GM04503 (cell line): ENCODE measurements around the gene C3orf52.
"Not testable (repeated sequence)": the region's sequence is repeated elsewhere in the genome, so short reads cannot be mapped to it uniquely, and the experiment has no call there.

Source experiments
- DNase-seq: peaks from one replicate; pipeline ENCODE4 v3.0.0-alpha.2; 2012; ENCODE audit warnings: low read depth

The C3orf52 gene, protein sequence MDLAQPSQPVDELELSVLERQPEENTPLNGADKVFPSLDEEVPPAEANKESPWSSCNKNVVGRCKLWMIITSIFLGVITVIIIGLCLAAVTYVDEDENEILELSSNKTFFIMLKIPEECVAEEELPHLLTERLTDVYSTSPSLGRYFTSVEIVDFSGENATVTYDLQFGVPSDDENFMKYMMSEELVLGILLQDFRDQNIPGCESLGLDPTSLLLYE

DNA sequence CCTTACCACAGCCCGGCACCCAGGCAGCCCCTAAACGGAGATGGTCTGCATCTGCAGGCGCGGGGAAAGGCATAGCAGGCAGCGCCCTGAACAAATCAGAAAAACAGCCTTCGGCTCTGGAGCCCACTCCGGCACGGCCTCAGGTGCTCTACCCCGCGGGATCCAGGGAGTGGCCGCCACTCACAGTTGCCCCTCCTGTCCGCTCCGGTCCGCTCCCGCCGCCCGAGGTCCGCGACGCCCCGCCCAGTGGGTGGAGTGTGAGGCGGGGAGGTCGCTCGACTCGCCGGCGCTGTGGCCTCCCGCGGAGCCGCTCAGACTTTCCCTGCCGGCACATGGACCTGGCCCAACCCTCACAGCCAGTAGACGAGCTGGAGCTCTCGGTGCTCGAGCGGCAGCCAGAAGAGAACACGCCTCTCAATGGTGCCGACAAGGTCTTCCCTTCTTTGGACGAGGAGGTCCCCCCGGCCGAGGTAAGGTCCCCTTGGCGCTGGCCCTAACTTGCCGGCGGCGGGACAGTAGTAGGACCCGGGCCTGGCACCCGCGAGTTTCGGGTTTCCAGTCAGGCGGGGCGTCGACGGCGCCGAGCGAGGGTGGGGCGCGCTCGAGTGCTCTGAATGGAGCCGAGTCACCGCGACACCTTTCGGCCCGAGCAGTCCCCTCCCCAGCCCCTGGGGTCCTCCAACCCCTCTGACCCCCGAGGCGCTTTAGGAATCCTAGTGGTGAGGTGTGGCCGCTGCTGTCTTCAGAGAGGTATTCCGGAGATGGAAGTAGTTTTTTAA, at the start of gene C3orf52:
TSS of gene C3orf52 (plus strand) at position 314 of the 779 bp plus-strand sequence. CDS start at position 333, 19 bp downstream.
- no peak for DNase-seq

DNA sequence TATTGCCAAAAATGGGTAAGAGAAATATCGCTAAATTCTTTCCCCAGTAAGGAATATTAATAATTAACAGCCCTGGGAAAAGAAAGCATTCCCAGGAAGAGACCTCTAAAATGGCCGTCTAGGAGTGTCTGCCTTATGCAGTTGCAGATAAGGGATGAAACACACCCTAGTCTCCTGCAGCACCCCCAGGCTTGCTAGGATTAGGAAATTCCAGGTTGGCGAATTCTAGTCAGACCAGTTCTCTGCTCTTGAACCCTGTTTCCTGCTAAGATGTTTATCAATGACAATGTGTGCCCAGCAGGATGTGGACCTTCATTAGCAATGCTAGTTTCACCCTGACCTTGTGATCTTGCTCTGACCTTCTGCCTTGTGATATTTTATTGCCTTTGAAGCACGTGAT, 49.0 kb upstream of the C3orf52 start:
- not testable (repeated sequence) for DNase-seq

DNA sequence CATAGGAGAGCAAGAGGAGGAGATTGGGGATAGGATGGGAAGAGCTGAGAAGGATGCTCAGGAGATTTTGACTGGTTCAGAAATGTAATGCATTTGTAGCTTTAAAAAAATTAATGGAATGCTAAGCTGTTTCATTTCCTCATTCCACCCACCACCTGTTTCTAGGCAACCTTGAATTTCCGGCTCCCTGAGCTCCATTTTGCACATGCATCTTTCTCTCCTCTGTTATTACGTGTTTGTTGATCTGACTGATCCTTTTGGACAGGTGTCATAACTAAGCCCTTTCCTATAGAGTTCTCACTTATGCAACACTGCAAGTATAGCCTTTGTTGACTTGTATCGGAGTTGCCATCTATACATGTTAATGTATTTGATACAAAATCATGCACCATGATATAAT, 47.3 kb upstream of the C3orf52 start:
- no peak for DNase-seq

DNA sequence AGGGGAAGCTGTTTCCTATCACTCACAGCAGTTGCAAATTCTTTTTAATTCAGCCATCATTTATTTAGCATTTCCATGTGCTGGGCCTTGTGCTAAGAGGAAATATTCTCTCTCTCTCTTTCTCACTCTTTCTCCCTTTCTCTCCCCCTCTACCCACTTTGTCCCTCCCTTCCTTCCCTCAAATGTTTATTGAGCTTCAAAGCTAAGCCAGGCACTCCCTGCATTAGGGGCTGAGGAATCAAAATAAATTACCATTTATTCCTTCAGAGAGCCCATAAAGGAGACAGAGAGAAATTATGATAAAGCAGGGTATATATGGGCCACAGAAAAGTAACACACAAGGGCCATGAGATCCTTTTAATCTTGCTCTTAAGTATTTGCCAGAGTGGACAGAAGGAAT, 44.9 kb upstream of the C3orf52 start:
- no peak for DNase-seq

DNA sequence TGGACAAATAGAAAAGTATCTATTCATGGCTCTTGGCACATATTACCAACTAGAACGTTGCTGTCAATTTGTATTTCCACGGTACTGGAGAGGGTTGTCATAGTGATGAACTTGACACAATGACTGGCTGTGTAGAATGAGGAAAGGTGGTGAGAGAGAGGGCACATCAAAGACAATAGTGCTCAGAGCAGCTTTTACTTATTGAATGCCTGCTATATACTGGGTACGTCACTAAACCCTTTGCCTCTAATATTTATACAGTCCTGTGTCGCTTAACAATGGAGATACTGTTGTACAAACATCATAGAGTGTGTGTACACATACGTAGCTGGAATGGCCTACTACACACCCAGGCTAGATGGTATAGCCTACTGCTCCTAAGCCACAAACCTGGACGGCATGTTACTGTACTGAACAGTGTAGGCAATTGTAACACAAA, 43.3 kb upstream of the C3orf52 start:
- DNase-seq: no peak

DNA sequence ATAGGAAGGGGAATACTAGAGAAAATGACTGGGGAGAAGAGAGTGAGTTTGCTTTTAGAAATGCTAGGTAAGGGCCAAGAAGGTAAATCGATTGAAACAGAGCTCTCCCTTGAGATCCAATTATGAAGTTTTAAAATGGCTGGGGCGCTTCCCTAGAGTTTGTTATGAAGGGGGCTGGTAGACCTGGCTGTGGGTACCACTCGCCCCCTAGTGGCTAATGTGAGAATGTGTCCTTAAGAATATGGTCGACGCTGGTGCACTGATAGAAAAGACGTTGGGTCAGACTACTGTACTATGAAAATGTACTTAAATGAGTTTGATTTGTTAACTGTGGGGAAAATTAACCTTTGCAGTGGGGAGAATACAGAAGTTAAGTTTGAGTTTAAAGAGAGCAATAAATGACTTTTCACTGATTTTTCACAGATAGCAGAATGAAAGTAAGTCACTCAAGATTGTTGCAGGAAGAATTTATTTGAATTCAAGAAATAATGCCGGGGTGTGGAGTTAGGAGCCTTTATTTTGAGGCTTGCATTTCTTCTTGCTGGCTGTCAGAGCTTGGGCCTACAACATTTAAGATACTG, 42.5 kb upstream of the C3orf52 start:
- no peak for DNase-seq

DNA sequence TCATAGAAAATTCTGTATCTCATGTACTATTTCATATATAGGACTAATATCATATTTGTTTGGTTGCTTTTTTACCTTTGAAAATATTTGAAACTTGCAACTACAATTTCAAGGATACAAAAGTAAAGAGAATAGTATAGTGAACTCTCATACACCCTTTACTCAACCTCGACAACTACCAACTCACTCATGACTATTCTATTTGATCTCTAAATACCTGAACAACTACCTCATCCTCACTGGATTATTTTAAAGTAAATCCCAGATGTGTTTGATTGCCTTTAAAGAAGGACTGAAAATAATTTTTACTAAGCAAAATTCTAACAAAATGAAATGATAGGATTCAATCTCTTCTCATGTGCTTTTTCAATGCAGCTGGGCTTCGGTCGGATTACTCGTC, 39.6 kb upstream of the C3orf52 start:
- no peak for DNase-seq

DNA sequence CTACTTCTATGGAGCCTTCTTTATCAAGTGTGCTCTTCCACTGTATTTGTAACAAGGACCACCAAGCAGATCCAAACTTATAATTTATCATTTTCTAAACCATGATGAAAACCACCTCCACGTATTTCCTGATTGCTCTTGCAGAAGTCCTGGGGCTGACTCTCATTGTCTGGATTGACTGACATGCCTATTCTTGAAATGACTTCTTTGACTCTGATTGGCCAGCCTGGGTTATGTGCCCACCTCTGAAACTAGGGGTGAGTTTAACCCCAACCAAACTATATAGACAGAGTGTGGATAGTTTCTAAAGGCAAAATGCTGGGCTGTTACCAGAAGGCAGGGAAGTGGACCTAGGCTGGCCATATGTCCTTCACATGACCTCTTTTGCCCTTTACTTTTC, 38.9 kb upstream of the C3orf52 start:
- no peak for DNase-seq

DNA sequence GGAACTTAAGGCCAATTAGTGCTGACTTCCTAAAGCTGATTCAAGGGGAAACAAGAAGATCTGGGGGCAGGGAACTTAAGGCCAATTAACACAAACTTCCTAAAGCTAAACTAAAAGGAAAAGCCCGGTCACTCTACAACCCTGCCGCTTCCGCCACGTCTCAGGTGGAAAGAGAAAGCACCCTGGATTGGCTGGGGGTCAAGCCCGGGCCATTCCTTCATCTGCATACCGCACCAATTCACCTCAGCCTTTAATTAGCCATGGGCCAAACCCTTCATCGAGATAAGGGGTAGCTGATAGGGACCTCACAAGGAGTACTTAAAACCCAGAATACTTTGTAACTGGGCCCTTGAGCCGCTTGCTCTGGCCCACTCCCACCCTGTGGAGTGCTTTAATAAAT, 37.3 kb upstream of the C3orf52 start:
- no peak for DNase-seq

DNA sequence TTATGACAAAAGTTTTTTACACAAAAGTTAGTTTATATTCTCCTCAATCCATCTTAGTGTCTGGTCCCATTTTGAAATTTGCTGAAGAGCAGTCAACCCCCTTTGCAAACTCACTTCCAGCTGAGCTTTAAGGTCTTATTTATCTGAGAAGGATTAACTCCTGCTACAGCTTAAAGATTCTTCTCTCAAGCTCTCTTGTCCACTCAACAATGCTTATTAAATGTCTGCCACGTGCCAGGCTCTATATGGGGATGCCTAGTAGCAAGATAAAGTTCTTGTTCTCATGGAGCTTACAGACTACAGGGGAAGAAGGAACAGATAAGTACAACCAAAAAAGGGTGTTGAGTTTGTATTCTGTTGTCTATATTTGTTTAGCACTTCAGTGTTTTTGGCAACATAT, 33.0 kb upstream of the C3orf52 start:
- DNase-seq: no peak

DNA sequence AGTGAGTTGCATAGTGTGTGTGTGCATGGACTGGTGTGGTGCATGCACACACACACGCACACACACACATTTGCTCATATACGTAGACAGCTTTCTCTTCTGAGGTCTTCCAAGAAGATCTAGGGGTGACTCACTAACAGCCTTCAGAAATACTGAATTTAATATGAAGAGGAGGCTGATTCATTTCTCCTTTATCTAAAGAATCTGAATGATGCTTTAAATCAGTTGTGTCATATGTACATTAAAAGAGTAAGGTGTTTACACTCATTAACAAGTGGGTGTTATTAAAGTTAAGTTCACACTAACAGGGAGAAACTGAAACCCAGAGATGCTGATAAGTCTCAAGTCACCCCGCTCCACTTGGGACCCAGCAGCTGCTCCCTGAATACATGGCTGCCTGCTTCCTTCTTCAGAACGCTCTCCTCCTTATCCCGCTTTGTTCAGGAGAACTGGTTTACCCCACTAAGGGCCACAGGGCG, 29.7 kb upstream of the C3orf52 start:
- peak; percentile 18 for DNase-seq

DNA sequence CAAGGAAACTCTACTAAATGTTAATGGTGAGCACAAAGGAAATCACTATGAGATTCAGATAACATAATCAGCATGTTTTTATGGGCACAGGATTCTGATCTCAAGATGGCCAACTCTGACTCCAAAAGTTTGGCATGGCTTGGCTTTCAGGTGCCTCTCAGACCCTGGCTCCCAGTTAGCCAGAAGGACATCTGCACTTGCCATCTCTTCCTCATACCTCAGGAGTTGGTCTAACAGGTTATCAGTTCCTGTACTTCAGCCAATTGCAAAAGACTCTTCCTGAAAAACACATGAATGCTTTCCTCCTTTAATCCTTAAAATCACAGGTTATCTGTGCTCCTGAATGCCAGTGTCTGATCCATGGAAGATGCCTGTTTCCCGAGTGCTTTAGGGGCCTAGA, 26.7 kb upstream of the C3orf52 start:
- no peak for DNase-seq

DNA sequence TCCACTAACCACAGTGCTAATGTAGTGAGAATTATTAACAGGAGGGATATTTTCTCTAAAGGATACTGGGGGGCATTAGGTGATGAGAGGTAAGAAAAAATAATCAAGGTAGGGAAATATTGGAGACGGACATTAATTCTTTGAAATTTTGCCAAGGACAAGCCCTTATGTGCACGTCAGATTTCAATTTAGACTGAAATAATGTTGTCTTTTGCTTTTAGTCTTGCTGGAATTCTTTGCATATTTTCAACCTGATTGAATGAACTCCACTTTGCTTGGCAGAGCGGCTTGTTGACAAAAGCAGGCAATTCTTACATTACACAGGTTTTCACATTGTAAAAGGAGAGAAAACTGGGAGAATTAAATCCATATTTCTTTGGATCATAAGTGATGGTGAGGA, 25.0 kb upstream of the C3orf52 start:
- no peak for DNase-seq

DNA sequence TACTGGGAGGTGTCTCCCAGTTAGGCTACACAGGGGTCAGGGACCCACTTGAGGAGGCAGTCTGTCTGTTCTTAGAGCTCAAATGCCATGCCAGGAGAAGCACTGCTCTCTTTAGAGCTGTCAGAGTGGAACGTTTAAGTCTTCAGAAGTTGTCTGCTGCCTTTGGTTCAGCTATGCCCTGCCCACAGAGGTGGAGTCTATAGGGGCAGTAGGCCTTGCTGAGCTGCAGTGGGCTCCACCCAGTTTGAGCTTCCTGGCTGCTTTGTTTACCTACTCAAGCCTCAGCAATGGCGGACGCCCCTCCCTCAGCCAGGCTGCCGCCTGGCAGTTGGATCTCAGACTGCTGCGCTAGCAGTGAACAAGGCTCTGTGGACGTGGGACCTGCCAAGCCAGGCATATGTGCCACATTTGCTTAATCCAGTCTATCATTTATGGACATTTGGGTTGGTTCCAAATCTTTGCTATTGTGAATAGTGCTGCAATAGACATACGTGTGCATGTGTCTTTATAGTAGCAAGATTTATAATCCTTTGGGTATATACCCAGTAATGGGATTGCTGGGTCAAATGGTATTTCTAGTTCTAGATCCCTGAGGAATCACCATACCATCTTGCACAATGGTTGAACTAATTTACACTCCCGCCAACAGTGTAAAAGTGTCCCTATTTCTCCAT, 13.7 kb upstream of the C3orf52 start:
- not testable (repeated sequence) for DNase-seq

DNA sequence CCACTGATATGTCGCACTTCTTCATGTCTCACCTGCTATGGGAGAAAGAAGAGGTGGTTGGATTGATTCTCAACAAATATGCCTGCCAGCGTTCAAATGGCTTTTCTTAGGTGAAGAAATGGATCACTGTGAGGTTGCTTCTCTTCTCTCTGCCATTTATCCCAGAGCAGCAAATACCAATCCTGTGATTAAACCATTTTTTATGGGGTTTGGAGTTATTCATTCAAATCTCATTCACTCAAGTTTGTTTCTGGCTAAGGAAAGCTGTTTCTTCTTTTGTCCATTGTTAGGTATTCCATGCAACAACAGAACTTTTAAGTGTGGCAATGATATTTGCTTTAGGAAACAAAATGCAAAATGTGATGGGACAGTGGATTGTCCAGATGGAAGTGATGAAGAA, 12.2 kb upstream of the C3orf52 start:
- no peak for DNase-seq

DNA sequence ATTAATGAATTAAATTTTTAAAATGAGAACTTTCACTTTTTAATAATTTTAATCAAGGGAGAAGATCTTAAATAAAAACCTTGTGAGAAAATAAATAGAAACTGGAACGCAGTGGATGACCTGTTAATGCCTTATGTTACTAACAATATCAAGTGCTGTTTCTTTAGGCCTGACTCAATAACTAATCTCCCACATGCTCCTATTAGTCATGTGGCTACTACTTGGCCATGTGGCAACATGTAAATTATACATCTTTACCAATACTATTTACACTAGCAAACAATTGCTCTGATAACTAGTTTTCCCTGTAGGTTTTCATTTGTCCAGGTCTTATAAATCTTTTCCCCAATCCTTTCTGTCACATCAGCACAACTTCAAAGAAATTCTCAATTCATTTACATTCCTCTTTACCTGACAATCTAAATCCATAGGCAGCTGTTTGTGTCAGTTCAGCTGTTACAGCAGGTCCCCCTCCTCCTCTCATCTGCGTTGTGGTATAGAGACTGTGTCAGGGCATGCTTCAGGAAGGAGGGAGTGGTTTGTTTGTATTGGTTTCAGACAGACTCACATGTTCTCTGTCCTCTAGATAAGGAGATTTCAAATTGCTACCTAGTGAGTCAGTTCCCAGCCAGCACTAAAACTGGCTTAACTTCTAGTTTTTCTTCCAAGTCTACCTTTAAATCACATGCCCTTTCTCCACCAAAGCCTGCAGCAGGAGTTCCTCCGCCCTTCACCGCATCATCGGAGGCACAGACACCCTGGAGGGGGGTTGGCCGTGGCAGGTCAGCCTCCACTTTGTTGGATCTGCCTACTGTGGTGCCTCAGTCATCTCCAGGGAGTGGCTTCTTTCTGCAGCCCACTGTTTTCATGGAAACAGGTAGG, 11.3 kb upstream of the C3orf52 start:
- DNase-seq: peak; percentile 78

DNA sequence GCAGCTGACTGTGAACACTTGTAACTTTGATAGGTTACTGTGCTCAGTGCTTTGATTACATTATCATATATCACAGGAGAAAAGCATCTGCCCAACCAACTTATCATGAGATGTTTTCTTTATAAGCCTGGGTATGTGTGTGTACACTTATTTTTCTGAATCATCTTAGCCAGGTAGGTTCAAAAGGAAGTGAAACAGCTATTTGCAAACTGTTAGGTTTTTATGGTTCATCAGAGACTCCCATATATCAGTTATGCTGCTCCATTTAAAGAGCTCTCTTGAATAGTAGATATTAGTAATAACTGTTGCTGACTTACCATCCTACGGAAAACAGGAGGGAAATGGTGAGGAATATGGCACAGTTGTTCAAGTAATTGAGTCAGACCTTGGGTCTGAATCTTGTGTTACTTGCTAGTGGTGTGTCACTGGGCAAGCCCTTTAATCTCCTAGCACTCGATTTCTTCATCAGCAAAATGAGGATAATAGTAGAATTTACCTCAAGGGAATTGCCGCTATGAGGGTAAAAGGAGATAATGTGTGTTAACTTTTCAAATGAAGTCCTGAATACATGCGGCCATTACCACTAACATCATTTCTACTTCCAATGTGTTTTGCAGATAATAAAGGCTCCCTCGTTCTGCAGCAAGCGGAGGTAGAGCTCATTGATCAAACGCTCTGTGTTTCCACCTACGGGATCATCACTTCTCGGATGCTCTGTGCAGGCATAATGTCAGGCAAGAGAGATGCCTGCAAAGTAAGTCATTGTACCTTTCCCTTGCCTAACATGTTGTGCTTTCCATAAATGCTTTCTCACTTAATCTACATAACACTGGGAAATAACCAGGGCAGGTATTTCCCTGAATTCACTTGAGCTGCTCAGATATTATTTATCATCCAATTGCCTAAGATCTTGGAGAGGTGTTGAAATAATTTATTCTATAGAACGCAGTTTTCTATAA, 7.8 kb upstream of the C3orf52 start:
- no peak for DNase-seq

DNA sequence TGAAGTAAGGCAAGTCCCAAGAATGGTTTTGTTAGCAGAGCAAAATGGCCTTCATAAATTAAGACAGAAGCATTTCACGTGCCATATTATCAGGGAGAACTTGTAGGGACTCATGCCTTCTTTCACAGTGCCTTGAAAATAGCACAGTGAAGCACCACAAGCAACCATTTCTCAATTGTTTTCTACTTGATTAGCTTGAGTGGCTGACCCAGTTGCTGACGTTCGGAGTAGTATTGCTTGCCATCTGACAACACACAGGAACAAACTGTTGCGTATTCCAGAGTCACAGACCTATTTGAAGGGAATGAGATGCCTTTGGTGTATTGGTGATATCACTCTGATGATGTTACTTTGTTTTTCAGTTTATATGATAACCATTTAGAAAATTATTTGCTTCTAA, 3.0 kb upstream of the C3orf52 start:
- DNase-seq: no peak

DNA sequence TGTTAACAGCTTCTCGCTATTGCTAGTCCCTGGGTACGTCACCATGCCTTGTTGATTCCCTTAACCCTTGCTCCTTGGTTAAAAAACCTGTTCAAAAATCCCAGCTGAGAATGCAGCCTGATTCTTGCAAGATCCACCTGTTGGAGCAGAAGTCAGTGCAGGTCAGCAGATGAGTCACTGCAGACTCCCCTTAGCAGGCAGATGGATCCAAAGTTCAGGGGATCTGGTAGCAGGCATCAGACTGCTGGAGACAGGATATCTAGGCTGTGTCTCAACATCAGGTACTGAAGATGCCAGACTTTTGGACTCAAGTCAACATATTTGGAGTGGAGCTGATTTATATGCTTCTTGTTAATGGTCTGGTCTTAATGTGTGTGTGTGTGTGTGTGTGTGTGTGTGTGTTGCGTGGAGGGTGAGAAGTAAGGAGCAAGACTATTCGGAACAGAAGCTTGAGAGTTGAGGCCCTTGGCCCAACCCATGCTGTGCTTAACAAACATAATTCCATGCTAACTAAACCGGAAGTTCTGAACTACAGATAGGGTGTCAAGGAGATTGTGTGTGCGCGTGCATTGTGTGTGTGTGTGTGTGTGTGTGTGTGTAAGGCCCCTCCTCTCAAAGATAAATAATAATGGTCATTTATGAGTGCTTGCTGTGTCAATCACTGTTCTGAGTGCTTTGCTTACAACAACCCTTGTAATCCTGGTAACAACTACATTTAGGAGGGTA, 1.0 kb upstream of the C3orf52 start:
- no peak for DNase-seq

DNA sequence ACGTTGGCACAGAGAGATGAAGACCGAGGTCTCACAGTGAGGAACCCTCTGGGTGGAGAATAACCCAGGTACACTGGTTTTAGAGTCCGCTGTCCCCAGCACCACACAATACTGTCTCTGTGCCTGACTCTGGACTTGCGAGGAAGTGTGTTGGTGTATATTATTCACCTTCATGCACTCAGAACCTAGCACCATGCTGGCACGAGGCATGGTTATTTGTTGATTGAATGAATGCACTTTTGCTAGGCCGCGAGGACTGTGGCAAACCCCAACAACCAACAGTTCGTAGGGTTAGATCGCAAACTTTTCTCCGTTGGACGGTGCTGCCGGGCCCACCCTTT, 484 bp upstream of the C3orf52 start:
- DNase-seq: no peak
